HepG2 (cell line): Measurements from ENCODE around the gene SSC5D. TPM values are rescaled to one million over a fixed set of nuclear protein-coding genes. Genes with fewer than 3 reads are reported as not detected.

Source experiments
- ELF3 ChIP-seq: IDR thresholded peaks from 2 replicates; pipeline ENCODE4 v1.6.1; 2016; ENCODE audit warnings: missing genetic modification reagents, missing compliant biosample characterization
- GATAD2A ChIP-seq: IDR thresholded peaks from 2 replicates; pipeline ENCODE4 v1.6.1; 2016
- MAFF ChIP-seq: IDR thresholded peaks from 2 replicates; pipeline ENCODE4 v1.6.1; 2011; ENCODE audit warnings: low read depth, low read length, improper control_type of control experiment
- MIXL1 ChIP-seq: IDR thresholded peaks from 2 replicates; pipeline ENCODE4 v1.6.1; 2016
- NR2F2 ChIP-seq: IDR thresholded peaks from 2 replicates; pipeline ENCODE4 v1.6.1; 2012; ENCODE audit warnings: low read depth, inconsistent platforms, borderline replicate concordance
- RXRB ChIP-seq: IDR thresholded peaks from 2 replicates; pipeline ENCODE4 v1.6.1; 2016; ENCODE audit warnings: borderline replicate concordance, missing genetic modification reagents, missing compliant biosample characterization
- SOX5 ChIP-seq: IDR thresholded peaks from 2 replicates; pipeline ENCODE4 v1.6.1; 2016; ENCODE audit warnings: borderline replicate concordance
- YEATS2 ChIP-seq: sonication (generic); formaldehyde crosslinking; IDR thresholded peaks from 2 replicates; pipeline ENCODE4 v1.4.0; 2020; ENCODE audit warnings: missing genetic modification reagents, borderline replicate concordance
- ZFX ChIP-seq: sonication (generic); formaldehyde crosslinking; IDR thresholded peaks from 2 replicates; pipeline ENCODE4 v1.4.0; 2020; ENCODE audit warnings: mild to moderate bottlenecking, low read depth, missing genetic modification reagents, moderate library complexity
- ZNF225 ChIP-seq: sonication (generic); formaldehyde crosslinking; IDR thresholded peaks from 2 replicates; pipeline ENCODE4 v1.4.0; 2020; ENCODE audit warnings: mild to moderate bottlenecking, missing genetic modification reagents
- ZNF274 ChIP-seq: sonication (generic); formaldehyde crosslinking; IDR thresholded peaks from 2 replicates; pipeline ENCODE4 v1.5.1; 2020; ENCODE audit warnings: mild to moderate bottlenecking, missing genetic modification reagents
- ZNF431 ChIP-seq: sonication (generic); formaldehyde crosslinking; IDR thresholded peaks from 2 replicates; pipeline ENCODE4 v1.9.0; 2022; ENCODE audit warnings: missing genetic modification reagents, low read depth, mild to moderate bottlenecking, borderline replicate concordance
- ZNF546 ChIP-seq: sonication (generic); formaldehyde crosslinking; conservative IDR thresholded peaks from 2 replicates; pipeline ENCODE4 v1.8.1; 2023; ENCODE audit warnings: mild to moderate bottlenecking, missing genetic modification reagents
- ZNF614 ChIP-seq: IDR thresholded peaks from 2 replicates; pipeline ENCODE4 v1.6.1; 2018; ENCODE audit warnings: missing biosample characterization, missing genetic modification reagents, inconsistent platforms, borderline replicate concordance
- ZNF773 ChIP-seq: sonication (generic); formaldehyde crosslinking; IDR thresholded peaks from 2 replicates; pipeline ENCODE4 v1.4.0; 2020; ENCODE audit warnings: missing genetic modification reagents, borderline replicate concordance
- ZNF879 ChIP-seq: sonication (generic); formaldehyde crosslinking; IDR thresholded peaks from 2 replicates; pipeline ENCODE4 v1.8.1; 2023; ENCODE audit warnings: missing genetic modification reagents
- ZSCAN29 ChIP-seq: sonication (generic); formaldehyde crosslinking; conservative IDR thresholded peaks from 2 replicates; pipeline ENCODE4 v1.4.0; 2020; ENCODE audit warnings: mild to moderate bottlenecking, missing genetic modification reagents
- polyA plus RNA-seq, 8 experiments: library from polyadenylated mRNA; depleted of rRNA in 3 of 8; stranded (reverse) in 7 of 8; unstranded in 1 of 8; fragments of >200 nt; fragmentation: Illumina TruSeq in 4 of 8; extraction: Trizol in 4 of 8; gene quantifications; 2 replicates each; pipeline versions ENCODE4 v1.2.1 to v1.2.3, GENCODE V29; 2011 to 2016; ENCODE audit warnings: low read depth in 4 of 8, missing spikeins in 1 of 8, mixed read lengths in 1 of 8; ENCODE audit not compliant: insufficient read depth in 1 of 8
- total RNA-seq, 5 experiments: library from RNA; depleted of rRNA; stranded (reverse); fragments of >200 nt; fragmentation: Illumina TruSeq; extraction: Trizol; gene quantifications; 2 replicates each; pipeline ENCODE4 v1.2.3, GENCODE V29; 2016; ENCODE audit warnings: low read depth in 1 of 5
- TF ChIP-seq, protein P1 (sequence below): sonication (generic); formaldehyde crosslinking; IDR thresholded peaks from 2 replicates; pipeline ENCODE4 v1.4.0; 2020; ENCODE audit warnings: low read depth, missing genetic modification reagents
- TF ChIP-seq, protein P2 (sequence below): IDR thresholded peaks from 2 replicates; pipeline ENCODE4 v1.6.1; 2016; ENCODE audit warnings: mild to moderate bottlenecking
- TF ChIP-seq, protein P3 (sequence below): sonication (generic); formaldehyde crosslinking; IDR thresholded peaks from 2 replicates; pipeline ENCODE4 v1.4.0; 2020; ENCODE audit warnings: mild to moderate bottlenecking, missing genetic modification reagents
- TF ChIP-seq, protein P4 (sequence below): sonication (generic); IDR thresholded peaks from 2 replicates; pipeline ENCODE4 v1.6.1; 2016; ENCODE audit warnings: low read depth, borderline replicate concordance

The SSC5D gene
- total and polyA plus RNA-seq, 2 of the 13 experiments (the other 11 are each of a cell fraction or from before 2014, with no cell fraction given): not detected

DNA sequence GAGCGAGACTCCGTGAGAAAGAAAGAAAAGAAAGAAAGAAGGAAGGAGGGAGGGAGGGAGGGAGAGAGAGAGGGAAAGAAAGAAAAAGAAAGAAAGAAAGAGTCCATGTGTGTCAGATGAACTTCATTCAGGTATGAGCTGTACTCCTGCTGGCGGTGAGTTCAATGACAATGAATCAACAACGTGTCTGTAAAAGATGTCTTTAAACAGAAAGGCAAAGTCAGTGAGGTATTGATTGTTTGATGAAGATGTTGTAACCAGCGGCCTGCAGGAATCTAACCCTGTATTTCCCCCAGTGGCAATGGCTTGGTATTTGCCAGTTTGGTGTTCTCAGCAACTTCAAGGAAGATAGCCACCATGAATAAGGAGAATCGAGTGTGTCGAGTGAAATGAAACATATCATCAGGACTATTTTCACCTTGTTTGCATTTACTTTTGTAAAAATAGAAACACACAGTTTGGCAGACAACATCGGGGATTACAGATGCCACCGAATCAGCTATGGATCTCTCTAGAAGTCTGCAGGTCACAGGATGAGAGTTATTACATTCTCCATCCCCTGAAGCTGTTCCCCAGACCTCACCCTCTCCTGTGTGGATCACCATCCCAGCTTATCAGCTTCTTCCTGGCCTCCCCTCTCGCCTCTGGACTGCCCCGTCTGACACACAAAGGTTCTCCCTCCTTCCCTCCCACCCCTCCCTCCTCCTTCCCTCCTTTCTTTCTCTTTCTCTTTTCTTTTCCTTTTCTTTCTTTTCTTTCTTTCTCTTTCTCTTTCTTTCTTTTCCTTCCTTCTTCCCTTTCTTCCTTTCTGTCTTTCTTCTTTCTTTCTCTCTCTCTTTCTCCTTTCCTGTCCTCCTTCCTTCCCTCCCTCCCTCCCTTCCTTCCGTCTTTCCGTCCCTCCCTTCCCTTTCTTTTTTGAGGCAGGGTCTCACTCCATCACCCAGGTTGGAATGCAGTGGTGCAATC, 65.3 kb downstream of the SSC5D start (continued):
- TF ChIP-seq, protein P1, sequence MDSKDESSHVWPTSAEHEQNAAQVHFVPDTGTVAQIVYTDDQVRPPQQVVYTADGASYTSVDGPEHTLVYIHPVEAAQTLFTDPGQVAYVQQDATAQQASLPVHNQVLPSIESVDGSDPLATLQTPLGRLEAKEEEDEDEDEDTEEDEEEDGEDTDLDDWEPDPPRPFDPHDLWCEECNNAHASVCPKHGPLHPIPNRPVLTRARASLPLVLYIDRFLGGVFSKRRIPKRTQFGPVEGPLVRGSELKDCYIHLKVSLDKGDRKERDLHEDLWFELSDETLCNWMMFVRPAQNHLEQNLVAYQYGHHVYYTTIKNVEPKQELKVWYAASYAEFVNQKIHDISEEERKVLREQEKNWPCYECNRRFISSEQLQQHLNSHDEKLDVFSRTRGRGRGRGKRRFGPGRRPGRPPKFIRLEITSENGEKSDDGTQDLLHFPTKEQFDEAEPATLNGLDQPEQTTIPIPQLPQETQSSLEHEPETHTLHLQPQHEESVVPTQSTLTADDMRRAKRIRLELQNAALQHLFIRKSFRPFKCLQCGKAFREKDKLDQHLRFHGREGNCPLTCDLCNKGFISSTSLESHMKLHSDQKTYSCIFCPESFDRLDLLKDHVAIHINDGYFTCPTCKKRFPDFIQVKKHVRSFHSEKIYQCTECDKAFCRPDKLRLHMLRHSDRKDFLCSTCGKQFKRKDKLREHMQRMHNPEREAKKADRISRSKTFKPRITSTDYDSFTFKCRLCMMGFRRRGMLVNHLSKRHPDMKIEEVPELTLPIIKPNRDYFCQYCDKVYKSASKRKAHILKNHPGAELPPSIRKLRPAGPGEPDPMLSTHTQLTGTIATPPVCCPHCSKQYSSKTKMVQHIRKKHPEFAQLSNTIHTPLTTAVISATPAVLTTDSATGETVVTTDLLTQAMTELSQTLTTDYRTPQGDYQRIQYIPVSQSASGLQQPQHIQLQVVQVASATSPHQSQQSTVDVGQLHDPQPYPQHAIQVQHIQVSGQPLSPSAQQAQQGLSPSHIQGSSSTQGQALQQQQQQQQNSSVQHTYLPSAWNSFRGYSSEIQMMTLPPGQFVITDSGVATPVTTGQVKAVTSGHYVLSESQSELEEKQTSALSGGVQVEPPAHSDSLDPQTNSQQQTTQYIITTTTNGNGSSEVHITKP (CRISPR knock-in tag): 0 out of 2 replicates have a peak, but pooled peaks have one; percentile 57
- TF ChIP-seq RXRB (CRISPR knock-in tag) (peak; percentile 77), GATAD2A (peak; percentile 97), ZNF879 (CRISPR knock-in tag) (no peak), ZNF614 (CRISPR knock-in tag) (0 out of 2 replicates have a peak, but pooled peaks have one; percentile 36), YEATS2 (CRISPR knock-in tag) (0 out of 2 replicates have a peak, but pooled peaks have one; percentile 14), ZNF546 (CRISPR knock-in tag) (no peak), ZNF225 (CRISPR knock-in tag) (no peak), MAFF (no peak), ZSCAN29 (no peak), MIXL1 (CRISPR knock-in tag) (peak; percentile 26; the same call in 1 of the 2 replicates), ZNF274 (CRISPR knock-in tag) (no peak), SOX5 (CRISPR knock-in tag) (peak; percentile 79; the same call in 1 of the 2 replicates), ELF3 (0 out of 2 replicates have a peak, but pooled peaks have one; percentile 27), ZNF431 (CRISPR knock-in tag) (no peak), ZNF773 (CRISPR knock-in tag) (no peak), ZFX (CRISPR knock-in tag) (peak; percentile 41; the same call in 1 of the 2 replicates), NR2F2 (no peak)
- TF ChIP-seq, protein P2, sequence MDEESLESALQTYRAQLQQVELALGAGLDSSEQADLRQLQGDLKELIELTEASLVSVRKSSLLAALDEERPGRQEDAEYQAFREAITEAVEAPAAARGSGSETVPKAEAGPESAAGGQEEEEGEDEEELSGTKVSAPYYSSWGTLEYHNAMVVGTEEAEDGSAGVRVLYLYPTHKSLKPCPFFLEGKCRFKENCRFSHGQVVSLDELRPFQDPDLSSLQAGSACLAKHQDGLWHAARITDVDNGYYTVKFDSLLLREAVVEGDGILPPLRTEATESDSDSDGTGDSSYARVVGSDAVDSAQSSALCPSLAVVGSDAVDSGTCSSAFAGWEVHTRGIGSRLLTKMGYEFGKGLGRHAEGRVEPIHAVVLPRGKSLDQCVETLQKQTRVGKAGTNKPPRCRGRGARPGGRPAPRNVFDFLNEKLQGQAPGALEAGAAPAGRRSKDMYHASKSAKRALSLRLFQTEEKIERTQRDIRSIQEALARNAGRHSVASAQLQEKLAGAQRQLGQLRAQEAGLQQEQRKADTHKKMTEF (CRISPR knock-in tag): peak; percentile 54; the same call in 1 of the 2 replicates
- TF ChIP-seq, protein P3, sequence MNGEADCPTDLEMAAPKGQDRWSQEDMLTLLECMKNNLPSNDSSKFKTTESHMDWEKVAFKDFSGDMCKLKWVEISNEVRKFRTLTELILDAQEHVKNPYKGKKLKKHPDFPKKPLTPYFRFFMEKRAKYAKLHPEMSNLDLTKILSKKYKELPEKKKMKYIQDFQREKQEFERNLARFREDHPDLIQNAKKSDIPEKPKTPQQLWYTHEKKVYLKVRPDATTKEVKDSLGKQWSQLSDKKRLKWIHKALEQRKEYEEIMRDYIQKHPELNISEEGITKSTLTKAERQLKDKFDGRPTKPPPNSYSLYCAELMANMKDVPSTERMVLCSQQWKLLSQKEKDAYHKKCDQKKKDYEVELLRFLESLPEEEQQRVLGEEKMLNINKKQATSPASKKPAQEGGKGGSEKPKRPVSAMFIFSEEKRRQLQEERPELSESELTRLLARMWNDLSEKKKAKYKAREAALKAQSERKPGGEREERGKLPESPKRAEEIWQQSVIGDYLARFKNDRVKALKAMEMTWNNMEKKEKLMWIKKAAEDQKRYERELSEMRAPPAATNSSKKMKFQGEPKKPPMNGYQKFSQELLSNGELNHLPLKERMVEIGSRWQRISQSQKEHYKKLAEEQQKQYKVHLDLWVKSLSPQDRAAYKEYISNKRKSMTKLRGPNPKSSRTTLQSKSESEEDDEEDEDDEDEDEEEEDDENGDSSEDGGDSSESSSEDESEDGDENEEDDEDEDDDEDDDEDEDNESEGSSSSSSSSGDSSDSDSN (CRISPR knock-in tag): peak; percentile 32; the same call in 1 of the 2 replicates
- TF ChIP-seq, protein P4, sequence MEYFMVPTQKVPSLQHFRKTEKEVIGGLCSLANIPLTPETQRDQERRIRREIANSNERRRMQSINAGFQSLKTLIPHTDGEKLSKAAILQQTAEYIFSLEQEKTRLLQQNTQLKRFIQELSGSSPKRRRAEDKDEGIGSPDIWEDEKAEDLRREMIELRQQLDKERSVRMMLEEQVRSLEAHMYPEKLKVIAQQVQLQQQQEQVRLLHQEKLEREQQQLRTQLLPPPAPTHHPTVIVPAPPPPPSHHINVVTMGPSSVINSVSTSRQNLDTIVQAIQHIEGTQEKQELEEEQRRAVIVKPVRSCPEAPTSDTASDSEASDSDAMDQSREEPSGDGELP: 0 out of 2 replicates have a peak, but pooled peaks have one; percentile 28
